ENCODE data around the gene ATG5.
A peak's percentile ranks its signal among the peaks of the same experiment; 100 is the strongest.
"Not testable (repeated sequence)": the region's sequence is repeated elsewhere in the genome, so short reads cannot be mapped to it uniquely, and the experiment has no call there.

ATG5 gene

GRCh38 chr6:106256201-106256968 lies 69.2 kb downstream of the ATG5 start:
- DNase-seq = no peak

- no peak for DNase-seq
Measured at GRCh38 chr6:106255306-106255705, 70.3 kb downstream of the ATG5 start.

- no peak for DNase-seq
Measured at GRCh38 chr6:106254636-106255035, 70.9 kb downstream of the ATG5 start.

- no peak for DNase-seq
Measured at GRCh38 chr6:106253731-106254130, 71.8 kb downstream of the ATG5 start.

- no peak for DNase-seq
Measured at GRCh38 chr6:106253172-106253571, 72.4 kb downstream of the ATG5 start.

- no peak for DNase-seq
Measured at GRCh38 chr6:106252687-106253086, 72.9 kb downstream of the ATG5 start.

GRCh38 chr6:106251531-106252255 lies 73.9 kb downstream of the ATG5 start:
- not testable (repeated sequence) for DNase-seq

GRCh38 chr6:106250953-106251352 lies 74.6 kb downstream of the ATG5 start:
- no peak for DNase-seq

GRCh38 chr6:106249658-106250057 lies 75.9 kb downstream of the ATG5 start:
- DNase-seq = no peak

- DNase-seq = no peak
Measured at GRCh38 chr6:106247733-106248132, 77.8 kb downstream of the ATG5 start.

GRCh38 chr6:106247293-106247692 lies 78.3 kb downstream of the ATG5 start:
- DNase-seq = no peak

- DNase-seq = no peak
Measured at GRCh38 chr6:106244931-106245330, 80.6 kb downstream of the ATG5 start.

- DNase-seq = no peak
Measured at GRCh38 chr6:106244521-106244920, 81.0 kb downstream of the ATG5 start.

GRCh38 chr6:106243261-106243660 lies 82.3 kb downstream of the ATG5 start:
- DNase-seq = no peak

GRCh38 chr6:106241498-106241897 lies 84.1 kb downstream of the ATG5 start:
- DNase-seq = no peak

- no peak for DNase-seq
Measured at GRCh38 chr6:106237286-106237685, 88.3 kb downstream of the ATG5 start.

GRCh38 chr6:106229876-106230445 lies 95.6 kb downstream of the ATG5 start:
- not testable (repeated sequence) for DNase-seq

- DNase-seq = no peak
Measured at GRCh38 chr6:106227612-106228507, 97.7 kb downstream of the ATG5 start.

GRCh38 chr6:106226676-106227075 lies 98.9 kb downstream of the ATG5 start:
- no peak for DNase-seq

GRCh38 chr6:106225581-106225980 lies 100.0 kb downstream of the ATG5 start:
- DNase-seq = no peak

GRCh38 chr6:106223300-106223930 lies 102.1 kb downstream of the ATG5 start:
- peak in 1 of 2 experiments; percentile 11 for DNase-seq

- DNase-seq = no peak
Measured at GRCh38 chr6:106220485-106220884, 105.1 kb downstream of the ATG5 start.

All from cerebellar nuclear complex (tissue), 1 donor.